IMR-90 (cell line): Measurements from ENCODE around the gene RASGRP4. TPM values are rescaled to one million over a fixed set of nuclear protein-coding genes. Genes with fewer than 3 reads are reported as not detected.

Source experiments
- ATAC-seq: fragments of 200-7000 bp; cut with Tn5 transposase; 2 replicates; pipeline ENCODE4 v1.9.1; 2020; ENCODE audit warnings: low read depth, mild to moderate bottlenecking, moderate library complexity
- BruUV-seq: library from RNA; stranded (reverse); fragments of 400-500 nt; replicated peaks from 2 replicates; lab custom pipeline; 2021; lab: Mats Ljungman, UMichigan
- CTCF ChIA-PET: fragments of 300-600 bp; formaldehyde crosslinking; extraction: SDS; loops from one replicate; lab custom pipeline; 2021; ENCODE audit warnings: antibody characterized with exemption; lab: Yijun Ruan, JAX
- POLR2A ChIA-PET: fragments of 300-600 bp; sonication (Branson Sonifier 250); formaldehyde crosslinking; loops from one replicate; lab custom pipeline; 2022; ENCODE audit warnings: antibody characterized with exemption; ENCODE audit not compliant: unreplicated experiment; lab: Charles Lee
- DNase-seq: peaks from one replicate; pipeline ENCODE4 v3.0.0; 2013
- H2AFZ ChIP-seq: replicated peaks from 2 replicates; pipeline ENCODE3; 2013; ENCODE audit warnings: low read length, mild to moderate bottlenecking; ENCODE audit not compliant: poor library complexity
- H2AK5ac ChIP-seq: 2 replicates; pipeline ENCODE4 v1.6.1; 2013; ENCODE audit warnings: low read depth, low read length, inconsistent platforms
- H2AK9ac ChIP-seq: replicated peaks from 2 replicates; pipeline ENCODE3; 2013; ENCODE audit warnings: mild to moderate bottlenecking, low read depth, low read length, moderate library complexity; ENCODE audit not compliant: poor library complexity
- H2BK120ac ChIP-seq: 2 replicates; pipeline ENCODE4 v1.6.1; 2013; ENCODE audit warnings: low read depth, low read length, inconsistent platforms
- H2BK15ac ChIP-seq: 3 replicates; pipeline ENCODE4 v1.6.1; 2013; ENCODE audit warnings: low read depth, low read length, inconsistent platforms
- H2BK20ac ChIP-seq: 2 replicates; pipeline ENCODE4 v1.6.1; 2013; ENCODE audit warnings: low read depth, mild to moderate bottlenecking, inconsistent platforms, low read length, moderate library complexity
- H2BK5ac ChIP-seq: 2 replicates; pipeline ENCODE4 v1.6.1; 2013; ENCODE audit warnings: mild to moderate bottlenecking, low read depth, low read length, inconsistent platforms; ENCODE audit not compliant: poor library complexity, severe bottlenecking
- H3K14ac ChIP-seq: replicated peaks from 2 replicates; pipeline ENCODE4 v1.6.1; 2013; ENCODE audit warnings: low read depth, low read length, inconsistent platforms
- H3K18ac ChIP-seq: 2 replicates; pipeline ENCODE4 v1.6.1; 2013; ENCODE audit warnings: low read depth, low read length, control low read depth
- H3K23ac ChIP-seq: 2 replicates; pipeline ENCODE4 v1.6.1; 2013; ENCODE audit warnings: low read depth, low read length, inconsistent platforms
- H3K27ac ChIP-seq: 2 replicates; pipeline ENCODE4 v1.5.1; 2013; ENCODE audit warnings: mild to moderate bottlenecking, control low read depth, low read length; ENCODE audit not compliant: insufficient read depth
- H3K27me3 ChIP-seq: 2 replicates; pipeline ENCODE4 v1.6.1; 2013; ENCODE audit warnings: low read length; ENCODE audit not compliant: control insufficient read depth, insufficient read depth
- H3K36me3 ChIP-seq: 2 replicates; pipeline ENCODE4 v1.6.1; 2013; ENCODE audit warnings: low read length, mixed read lengths; ENCODE audit not compliant: control insufficient read depth, insufficient read depth
- H3K4ac ChIP-seq: 2 replicates; pipeline ENCODE4 v1.6.1; 2013; ENCODE audit warnings: low read depth, low read length, inconsistent platforms
- H3K4me1 ChIP-seq: 2 replicates; pipeline ENCODE4 v1.6.1; 2013; ENCODE audit warnings: low read length, mixed read lengths; ENCODE audit not compliant: control insufficient read depth, insufficient read depth
- H3K4me2 ChIP-seq: 2 replicates; pipeline ENCODE4 v1.6.1; 2013; ENCODE audit warnings: low read depth, mild to moderate bottlenecking, control low read depth, low read length, moderate library complexity
- H3K4me3 ChIP-seq: 2 replicates; pipeline ENCODE4 v1.5.1; 2013; ENCODE audit warnings: low read depth, mild to moderate bottlenecking, control low read depth, low read length, moderate library complexity; ENCODE audit not compliant: insufficient read depth
- H3K56ac ChIP-seq: 2 replicates; pipeline ENCODE4 v1.6.1; 2013; ENCODE audit warnings: low read length, inconsistent platforms; ENCODE audit not compliant: insufficient read depth; ENCODE audit errors: extremely low read depth
- H3K79me1 ChIP-seq, 2 experiments: 2 replicates each; pipeline ENCODE4 v1.6.1; 2013; ENCODE audit warnings: low read length in 2 of 2, inconsistent platforms in 1 of 2, low read depth in 1 of 2
- H3K9ac ChIP-seq: 2 replicates; pipeline ENCODE4 v1.6.1; 2013; ENCODE audit warnings: low read depth, low read length, control low read depth
- H3K9me1 ChIP-seq: 2 replicates; pipeline ENCODE4 v1.6.1; 2013; ENCODE audit warnings: low read length, inconsistent platforms; ENCODE audit not compliant: insufficient read depth
- H3K9me3 ChIP-seq: 2 replicates; pipeline ENCODE4 v1.6.1; 2013; ENCODE audit warnings: low read length; ENCODE audit not compliant: control insufficient read depth, insufficient read depth
- H4K20me1 ChIP-seq: 2 replicates; pipeline ENCODE4 v1.6.1; 2013; ENCODE audit warnings: low read length, inconsistent platforms; ENCODE audit not compliant: insufficient read depth
- H4K5ac ChIP-seq: 2 replicates; pipeline ENCODE4 v1.6.1; 2013; ENCODE audit warnings: mild to moderate bottlenecking, low read depth, low read length, control low read depth
- H4K8ac ChIP-seq, 2 experiments: 2 replicates each; pipeline ENCODE4 v1.6.1; 2013; ENCODE audit warnings: low read depth in 2 of 2, low read length in 2 of 2, control low read depth in 1 of 2, inconsistent platforms in 1 of 2
- H4K91ac ChIP-seq: 2 replicates; pipeline ENCODE4 v1.6.1; 2013; ENCODE audit warnings: low read depth, low read length, inconsistent platforms; ENCODE audit not compliant: insufficient read depth
- CHD1 ChIP-seq: IDR thresholded peaks from 2 replicates; pipeline ENCODE4 v1.6.1; 2012; ENCODE audit warnings: low read depth, low read length, improper control_type of control experiment
- ELK1 ChIP-seq: fragments of 150-350 bp; IDR thresholded peaks from 2 replicates; pipeline ENCODE4 v1.6.1; 2016; ENCODE audit warnings: low read depth, mild to moderate bottlenecking, low read length, moderate library complexity, borderline replicate concordance
- POLR2A ChIP-seq: IDR thresholded peaks from 2 replicates; pipeline ENCODE4 v1.6.1; 2012; ENCODE audit warnings: mild to moderate bottlenecking, low read depth, low read length
- SMC3 ChIP-seq: fragments of 150-350 bp; IDR thresholded peaks from 2 replicates; pipeline ENCODE4 v1.6.1; 2016; ENCODE audit warnings: low read depth, mild to moderate bottlenecking, antibody characterized with exemption, low read length, moderate library complexity
- WGBS, 2 experiments: methylation state at CpG; one replicate each; pipeline versions ENCODE4 v1.1.5 to v1.1.7; 2013; ENCODE audit warnings: missing lambda C conversion rate in 2 of 2; ENCODE audit not compliant: insufficient read length in 1 of 2; ENCODE audit errors: extremely low coverage in 2 of 2; 5-methylcytosine and 5-hydroxymethylcytosine counted together
- dilution Hi-C: fragments of 300-500 bp; cut with HindIII; formaldehyde crosslinking; loops from one replicate; pipeline ENCODE4 v1.14.3; 2018; ENCODE audit warnings: low sequenced_read_pairs; ENCODE audit not compliant: unreplicated experiment
- in situ Hi-C: fragments of 300-500 bp; cut with MboI; formaldehyde crosslinking; loops from 3 replicates; pipeline ENCODE4 v1.14.3; 2019; ENCODE audit warnings: low sequenced_read_pairs, inconsistent platforms, mixed read lengths
- intact Hi-C: fragments of 100-400 bp; cut with micrococcal nuclease; formaldehyde crosslinking; loops from 2 replicates; pipeline ENCODE4 v1.10.0; 2022
- polyA plus RNA-seq, 3 experiments: library from polyadenylated mRNA; depleted of rRNA; stranded (reverse); fragments of >200 nt; gene quantifications; 2 replicates each; pipeline ENCODE4 v1.2.3, GENCODE V29; 2012; ENCODE audit warnings: low replicate concordance in 1 of 3
- total RNA-seq: library from RNA; depleted of rRNA; stranded (reverse); fragments of >200 nt; gene quantifications from 2 replicates; pipeline ENCODE4 v1.2.3, GENCODE V29; 2012

Gene RASGRP4
- total and polyA plus RNA-seq, 2 of the 4 experiments (the other 2 are of a cell fraction): not detected

DNA sequence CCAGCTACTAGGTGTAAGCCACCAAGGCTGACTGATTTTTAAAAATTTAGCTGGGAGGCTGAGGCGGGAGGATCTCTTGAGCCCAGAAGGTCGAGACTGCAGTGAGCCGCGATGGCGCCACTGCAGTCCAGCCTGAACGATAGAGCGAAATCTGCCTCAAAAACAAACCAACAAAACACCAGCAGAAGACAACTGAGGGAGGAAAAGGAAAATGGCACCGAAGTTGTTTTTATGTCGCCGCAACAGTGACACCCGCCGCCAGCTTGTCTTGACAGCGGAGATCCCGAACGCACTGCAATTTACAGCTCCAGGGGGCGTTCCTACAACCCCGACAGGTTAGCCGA, 23.4 kb downstream of the RASGRP4 start:
- Histone ChIP-seq H3K23ac (no peak overlapping the region), H2BK15ac (no peak overlapping the region), H3K4me1 (no peaks in the 10 kb centered on the region), H2AK9ac (no peak overlapping the region), H4K91ac (no peak overlapping the region), H2BK5ac (no peak overlapping the region), H3K9ac (peak overlapping the region; percentile 18; the same call in 1 of the 2 replicates), H3K36me3 (peaks cover 11% of the 10 kb centered on the region; the same call in 1 of the 2 replicates), H3K14ac (no peak overlapping the region; the same call in 1 of the 2 replicates), H3K18ac (no peak overlapping the region), H2BK120ac (no peak overlapping the region), H3K9me1 (0 out of 2 replicates have a peak, but pooled peaks cover 3% of the 10 kb centered on the region), H3K4me2 (peak overlapping the region; percentile 96), H4K5ac (no peak overlapping the region), H2BK20ac (no peak overlapping the region), H3K4ac (no peak overlapping the region), H4K8ac (peak overlapping the region in 1 of 2 experiments; percentile 64; a peak in 2 of 4 replicates), H3K27ac (no peak overlapping the region), H4K20me1 (no peaks in the 10 kb centered on the region), H3K56ac (no peak overlapping the region), H3K4me3 (peak overlapping the region; percentile 52), H2AK5ac (no peak overlapping the region), H2AFZ (peak overlapping the region; percentile 93), H3K79me1 (peaks cover 6 to 12% of the 10 kb centered on the region in 2 experiments; a peak in 3 of 4 replicates), H3K27me3 (no peaks in the 10 kb centered on the region), H3K9me3 (no peaks in the 10 kb centered on the region)
- no TSS peak for BruUV-seq
- CTCF ChIA-PET: interaction anchor here (0.5 to 1.9 kb wide), 13 partner anchors 10 to 528 kb away, joined by 3 to 10 read pairs (median 3); partner anchors contain the start of genes GGN, MRPS12, PSMD8 and SARS2
- WGBS, 2 experiments: 0% methylated on average over 5 of the region's 18 CpGs; no CpG with 5 or more reads in 1 of the 2 experiments
- no peak for DNase-seq
- POLR2A ChIA-PET: interaction anchor here (0.6 to 0.7 kb wide), 3 partner anchors 13 to 707 kb away, joined by 3 to 6 read pairs (median 4); no protein-coding TSS in a partner anchor
- TF ChIP-seq ELK1 (no peak), SMC3 (no peak), POLR2A (0 out of 2 replicates have a peak, but pooled peaks have one; percentile 37), CHD1 (no peak)
- peak; percentile 3 for ATAC-seq
- in situ Hi-C loops (loop anchor here (25.0 kb wide), 1 partner anchor 535 kb away; the partner anchor contains the start of genes MRPS12 and SARS2), intact Hi-C loops (loop anchor here (2.0 kb wide), 1 partner anchor 216 kb away; the partner anchor contains the start of gene EIF3K), dilution Hi-C loops (no loop called here)
